Amniotic epithelial cell (primary cell): ENCODE results near the gene PLD1.

Experiments used
- DNase-seq: peaks from one replicate; pipeline ENCODE4 v3.0.0-alpha.2; 2010; ENCODE audit warnings: low read depth

The PLD1 gene

DNA sequence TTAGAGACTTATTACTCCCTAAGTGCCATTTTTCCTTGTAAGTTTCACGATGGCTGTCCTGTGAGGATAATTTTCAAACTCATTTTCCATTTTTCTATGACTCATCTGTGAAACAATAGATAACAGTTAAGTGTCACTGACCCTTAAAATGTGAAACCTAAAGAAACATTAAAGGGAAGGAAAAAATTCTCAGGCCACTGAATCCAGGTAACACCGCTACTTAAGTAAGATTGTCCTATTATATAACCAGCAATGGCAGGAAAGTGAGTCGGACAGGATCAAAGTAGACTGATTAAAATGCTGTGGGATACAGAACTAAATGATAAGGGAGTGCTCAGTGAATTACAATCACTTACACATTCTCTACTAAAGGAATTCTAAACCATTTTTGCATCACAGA lies 12.4 kb downstream of the PLD1 start:
- DNase-seq, result no peak

DNA sequence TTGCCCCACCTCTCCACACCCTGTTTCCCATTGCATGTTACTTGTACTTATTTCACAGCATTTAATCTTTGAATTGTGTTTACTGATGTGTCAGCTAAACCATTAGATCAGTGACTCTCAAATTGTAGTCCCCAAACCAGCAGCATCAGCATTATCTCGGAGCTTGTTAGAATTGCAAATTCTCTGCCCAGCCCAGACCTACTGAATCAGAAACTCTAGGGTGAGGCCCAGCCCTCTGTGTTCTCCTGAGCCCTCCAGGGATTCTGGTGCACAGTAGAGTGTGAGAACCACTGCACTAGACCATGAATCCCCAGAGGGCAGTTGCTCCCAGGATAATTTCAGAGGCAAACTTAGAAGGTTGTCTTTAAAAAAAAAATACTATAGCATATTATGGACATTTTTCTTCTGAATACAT lies 13.0 kb downstream of the PLD1 start:
- DNase-seq, result no peak

GRCh38 chr3:171796625-171797264 lies 13.5 kb downstream of the PLD1 start:
- no peak for DNase-seq

GRCh38 chr3:171792531-171792930 lies 17.8 kb downstream of the PLD1 start:
- DNase-seq, result no peak

DNA sequence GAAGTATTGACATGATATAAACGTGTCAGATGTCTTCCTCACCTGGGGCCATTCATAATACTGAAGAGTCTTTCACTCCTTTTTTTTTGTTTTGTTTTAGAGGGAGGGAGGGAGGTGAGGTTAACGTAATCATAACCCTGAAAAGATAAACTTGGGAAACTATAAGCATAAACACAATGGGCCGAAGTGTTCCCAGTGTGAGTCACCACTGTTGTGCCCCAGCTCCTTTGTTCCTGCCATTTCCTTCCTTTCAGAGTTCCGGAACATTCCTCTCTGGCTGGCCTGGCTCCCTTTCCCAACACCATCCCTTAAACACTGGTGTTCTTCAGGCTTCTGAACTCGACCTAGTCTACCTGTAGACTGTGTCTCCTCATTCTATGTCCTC lies 18.6 kb downstream of the PLD1 start:
- peak; percentile 51 for DNase-seq

DNA sequence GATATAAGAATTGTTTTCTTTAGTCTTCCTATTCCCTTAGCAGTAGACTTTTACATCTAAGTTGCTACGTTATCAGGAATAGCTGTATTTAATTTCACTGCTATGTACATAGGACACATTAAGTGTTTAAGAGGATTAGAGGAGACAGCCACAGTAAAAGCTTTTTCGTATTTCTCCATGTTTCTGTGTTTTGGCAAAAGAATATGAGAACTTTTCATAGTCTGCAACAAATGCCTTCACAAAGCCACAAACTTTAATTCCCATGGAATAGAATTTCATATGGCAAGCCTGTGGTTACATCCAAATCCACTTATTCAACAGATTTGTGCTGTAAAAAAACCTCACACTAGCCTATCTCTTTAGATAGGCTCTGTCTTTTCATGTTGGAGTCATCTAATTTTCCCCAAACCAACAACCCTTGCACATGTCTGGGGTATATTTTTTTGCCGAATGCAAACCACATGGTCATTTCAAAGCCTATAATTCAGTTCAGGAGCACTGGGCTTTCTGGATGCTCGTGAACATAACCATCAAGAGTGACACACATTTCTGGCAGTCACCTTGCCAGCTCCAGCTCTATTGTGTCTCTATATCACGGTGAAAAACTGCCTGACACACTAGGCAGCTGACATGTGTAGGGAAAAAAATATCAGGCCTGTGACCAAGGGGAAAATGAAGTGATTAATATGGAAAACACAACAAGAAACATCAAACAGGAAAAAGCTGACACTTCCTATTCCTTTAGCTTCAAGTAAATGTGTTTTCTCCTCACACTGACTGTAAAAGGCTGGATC lies 19.2 kb downstream of the PLD1 start:
- DNase-seq, result peak; percentile 48

DNA sequence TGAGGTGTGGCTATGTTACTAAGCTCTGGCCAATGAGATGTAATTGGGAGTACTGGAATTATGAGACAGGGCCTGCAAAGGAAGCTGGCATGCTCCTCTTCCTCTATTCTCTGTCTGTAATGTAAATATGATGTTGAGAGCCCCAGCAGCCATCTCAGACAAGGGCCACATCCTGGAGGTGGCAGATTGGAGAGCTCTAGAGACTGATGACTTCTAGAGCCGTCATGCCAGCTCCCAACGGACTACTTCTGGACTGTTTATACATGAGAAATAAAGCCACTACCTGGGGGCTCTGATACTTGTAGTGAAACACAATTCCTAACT lies 19.7 kb downstream of the PLD1 start:
- no peak for DNase-seq

DNA sequence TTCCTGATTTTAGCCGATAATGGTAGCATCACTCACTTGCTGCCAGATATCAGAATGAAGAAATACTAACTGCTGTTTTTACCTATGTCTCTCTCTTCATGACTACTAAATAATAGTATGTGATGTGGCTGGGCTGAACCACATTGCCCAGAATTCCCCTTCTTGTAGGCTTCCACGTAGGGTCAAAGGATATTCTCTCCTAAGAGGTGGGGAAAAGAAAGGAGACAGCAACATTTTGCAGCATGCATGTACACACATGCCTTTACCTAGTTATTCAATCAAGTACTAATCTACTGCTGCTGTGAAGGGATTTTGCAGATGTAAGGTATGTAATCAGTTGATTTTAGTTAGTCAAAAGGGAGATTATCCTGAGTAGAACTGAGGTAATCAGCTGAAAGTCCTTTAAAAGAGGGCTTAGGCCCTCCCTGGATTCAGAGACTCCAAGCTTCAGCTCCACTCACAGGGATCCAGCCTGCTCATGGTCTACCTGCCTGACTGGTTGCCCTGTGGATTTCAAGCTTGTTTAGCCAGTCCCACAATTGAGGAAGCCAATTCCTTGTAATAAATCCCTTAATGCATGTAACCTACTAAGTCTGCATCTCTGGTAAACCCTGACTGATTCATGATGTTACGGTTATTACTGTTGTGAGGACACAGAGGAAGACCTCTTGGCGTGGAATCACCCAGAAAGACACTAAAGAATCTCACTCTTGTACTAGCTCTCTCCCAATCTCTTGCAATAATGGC lies 20.4 kb downstream of the PLD1 start:
- DNase-seq, result no peak

GRCh38 chr3:171788546-171789351 lies 21.5 kb downstream of the PLD1 start:
- DNase-seq, result peak; percentile 98

- no peak for DNase-seq
These were observed 23.3 kb downstream of the PLD1 start for GRCh38 chr3:171786997-171787396.

DNA sequence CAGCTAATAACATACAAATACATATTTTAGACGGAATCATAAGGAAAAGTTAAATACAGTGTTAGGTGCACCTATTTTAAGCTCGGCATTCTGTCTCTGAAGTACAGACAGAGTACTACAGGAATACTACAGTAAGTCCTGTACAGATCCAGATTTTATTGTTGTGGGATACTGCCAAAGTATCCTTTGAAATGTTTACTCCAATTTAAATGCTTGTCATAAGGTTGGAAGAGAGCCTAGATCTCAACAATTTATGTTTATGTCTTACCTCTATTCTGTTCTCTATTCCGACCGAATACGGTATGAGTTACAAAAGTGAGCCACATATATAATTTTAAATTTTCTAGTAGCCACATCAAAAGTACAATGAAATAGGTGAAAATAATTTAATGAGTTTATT lies 25.3 kb downstream of the PLD1 start:
- DNase-seq, result no peak

GRCh38 chr3:171784387-171784786 lies 25.9 kb downstream of the PLD1 start:
- DNase-seq, result no peak

DNA sequence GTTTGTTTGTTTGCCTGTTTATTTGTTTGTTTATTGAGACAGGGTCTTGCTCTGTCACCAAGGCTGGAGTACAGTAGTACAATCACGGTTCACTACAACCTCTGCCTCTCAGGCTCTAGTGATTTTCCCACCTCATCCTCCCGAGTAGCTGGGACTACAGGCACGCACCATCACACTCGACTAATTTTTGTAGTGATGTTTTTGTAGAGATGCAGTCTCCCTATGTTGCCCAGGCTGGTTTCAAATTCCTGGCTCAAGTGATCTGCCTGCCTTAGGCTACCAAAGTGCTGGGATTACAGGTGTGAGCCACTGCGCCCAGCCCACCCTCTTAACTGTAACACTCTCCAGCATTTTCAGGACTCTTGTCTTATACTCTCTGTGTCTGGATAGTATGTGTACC lies 26.7 kb downstream of the PLD1 start:
- DNase-seq, result no peak

DNA sequence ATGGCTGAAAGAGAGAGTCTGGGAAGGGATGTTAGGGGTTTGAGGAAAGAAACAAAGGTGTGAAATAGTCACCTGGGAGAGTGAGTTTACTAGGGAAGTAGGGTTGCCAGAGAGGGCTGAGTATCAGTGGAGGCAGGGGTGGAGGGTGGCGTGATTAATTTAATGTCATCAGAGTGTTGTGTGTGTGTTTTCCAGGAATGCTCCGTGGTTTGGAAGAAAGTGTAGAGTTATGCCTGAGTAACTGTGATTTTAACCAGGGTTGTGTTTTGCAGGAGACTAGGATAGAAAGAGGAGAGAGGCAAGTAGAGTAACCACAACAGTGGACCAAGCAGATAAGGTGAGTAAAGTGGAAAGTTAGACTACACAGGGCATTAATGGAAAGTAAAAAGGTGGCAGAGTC lies 27.2 kb downstream of the PLD1 start:
- DNase-seq, result peak; percentile 65

DNA sequence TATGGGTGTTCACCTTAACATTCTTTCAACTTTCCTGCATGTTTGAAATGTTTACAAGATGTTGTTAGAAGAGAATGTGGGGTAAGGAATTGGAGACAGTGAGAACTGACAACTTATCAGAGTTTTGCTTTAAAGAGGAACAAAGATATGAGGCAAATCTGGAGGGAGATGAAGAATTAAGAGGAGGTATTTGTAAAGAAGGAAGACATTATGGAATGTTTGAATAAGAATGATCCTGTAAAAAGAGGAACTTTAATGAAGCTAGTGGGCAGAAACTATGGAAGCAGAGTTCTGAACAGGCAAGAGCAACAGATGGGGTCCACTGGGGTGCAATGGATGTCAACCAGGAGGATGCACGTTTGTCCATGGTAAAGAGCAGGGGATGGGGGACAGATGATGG lies 27.7 kb downstream of the PLD1 start:
- DNase-seq, result no peak

DNA sequence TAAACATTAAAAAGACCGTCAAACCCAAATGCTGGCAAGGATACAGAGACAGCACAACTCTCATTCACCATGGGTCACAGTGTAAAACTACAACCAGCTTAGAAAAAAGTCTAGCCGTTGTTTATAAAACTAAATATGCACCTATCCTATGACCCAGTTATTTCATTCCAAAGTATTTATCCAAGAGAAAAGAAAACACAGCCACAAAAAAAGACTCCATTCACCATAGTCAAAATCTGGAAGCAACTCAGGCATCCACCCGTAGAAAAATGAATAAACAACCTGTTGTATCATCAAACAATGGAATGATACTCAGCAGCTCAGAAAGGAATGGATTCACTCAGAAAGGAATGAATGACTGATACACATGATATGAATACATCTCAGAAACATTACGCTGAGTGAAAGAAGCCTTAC lies 28.6 kb downstream of the PLD1 start:
- peak; percentile 38 for DNase-seq

DNA sequence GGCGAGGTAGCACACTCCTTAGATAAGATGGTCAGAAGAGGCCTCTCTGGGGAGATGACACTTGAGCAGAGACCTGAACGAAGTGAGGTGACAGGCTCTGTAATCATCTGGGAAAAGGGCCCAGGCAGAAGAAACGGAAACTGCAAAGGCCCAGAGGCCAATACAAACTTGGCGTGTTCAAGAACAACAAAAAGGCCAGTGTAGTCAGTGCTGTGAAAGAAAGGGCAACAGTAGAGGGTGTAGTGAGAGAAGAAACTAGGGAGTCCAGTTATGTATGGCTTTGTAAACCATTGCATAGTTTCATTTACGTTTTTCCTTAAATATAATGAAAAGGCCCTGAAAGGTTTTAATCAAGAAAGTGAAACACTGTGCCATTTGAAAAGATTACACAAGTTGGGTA lies 31.8 kb downstream of the PLD1 start:
- DNase-seq, result no peak

DNA sequence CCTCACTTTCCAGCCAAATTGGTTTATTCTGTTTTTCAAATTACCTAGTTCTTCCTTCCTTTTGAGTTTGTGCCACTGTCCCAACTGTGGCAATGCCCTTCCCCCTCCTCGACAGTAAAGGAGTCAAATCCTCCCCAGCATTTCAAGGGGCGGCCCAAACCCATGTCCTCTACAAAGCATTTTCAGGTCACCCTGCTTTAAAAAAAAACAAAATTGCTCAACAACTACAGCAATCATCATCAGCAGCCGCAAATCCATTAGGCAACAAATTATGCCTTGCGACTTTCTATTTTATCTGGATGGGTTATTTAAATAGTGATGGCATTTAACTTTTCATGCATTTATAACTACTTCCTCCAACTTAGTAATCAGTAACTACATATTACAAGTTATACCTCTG lies 32.7 kb downstream of the PLD1 start:
- no peak for DNase-seq

GRCh38 chr3:171776839-171777583 lies 33.3 kb downstream of the PLD1 start:
- DNase-seq, result no peak

DNA sequence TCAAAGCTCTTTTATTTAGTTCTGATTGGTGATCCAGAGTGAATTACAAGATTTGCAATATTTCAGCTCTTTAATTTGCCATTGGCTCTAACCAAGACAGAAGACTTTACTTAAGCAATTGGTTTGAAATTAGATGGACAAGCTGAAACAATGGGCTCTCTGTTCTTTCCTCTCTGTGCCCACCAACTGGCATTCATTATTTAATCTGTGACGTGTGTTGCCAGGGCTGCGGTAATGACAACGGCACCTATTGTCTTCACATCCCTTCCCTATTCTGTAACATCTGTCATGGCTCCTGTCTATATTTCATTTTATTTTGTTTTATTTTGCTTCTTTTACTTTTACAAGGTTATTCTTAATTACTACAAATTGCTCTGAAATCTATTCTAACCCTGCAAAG lies 33.9 kb downstream of the PLD1 start:
- no peak for DNase-seq

- DNase-seq, result no peak
These were observed 34.3 kb downstream of the PLD1 start for GRCh38 chr3:171775943-171776342.

DNA sequence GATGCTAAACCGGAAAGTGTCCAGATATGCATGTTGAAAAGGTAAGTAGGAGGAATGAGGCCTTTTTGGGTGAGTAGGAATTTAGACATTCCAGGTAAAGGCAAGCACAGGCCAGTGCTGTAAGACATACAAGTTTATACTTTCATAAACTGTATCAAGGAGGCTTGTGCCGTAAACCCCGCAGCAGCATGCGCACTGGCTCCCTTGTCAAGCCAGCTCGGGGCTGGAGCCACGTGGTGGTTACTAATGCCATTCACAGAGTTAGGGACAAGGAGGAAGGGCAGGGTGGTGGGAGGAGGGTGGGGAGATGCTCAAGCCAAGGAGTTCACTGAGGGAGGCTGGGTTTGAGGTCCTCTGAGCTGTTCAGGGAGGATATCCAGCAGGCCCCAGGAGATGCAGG lies 35.8 kb downstream of the PLD1 start:
- DNase-seq, result no peak
